GM12878 (cell line): Measurements from ENCODE around the gene LAYN. TPM values are rescaled to one million over a fixed set of nuclear protein-coding genes. Genes with fewer than 3 reads are reported as not detected.

Experiments used
- ATAC-seq: fragments of 200-7000 bp; cut with Tn5 transposase; 3 replicates; pipeline ENCODE4 v1.9.1; 2020; ENCODE audit warnings: mild to moderate bottlenecking, moderate library complexity
- BruUV-seq: library from RNA; stranded (reverse); fragments of 400-500 nt; replicated peaks from 2 replicates; lab custom pipeline; 2021; lab: Mats Ljungman, UMichigan
- CTCF ChIA-PET: fragments of 300-600 bp; sonication (Branson Sonifier 250); formaldehyde crosslinking; extraction: SDS; loops from one replicate; lab custom pipeline; 2021; ENCODE audit warnings: inconsistent platforms; lab: Yijun Ruan, JAX
- POLR2A ChIA-PET: fragments of 350-600 bp; formaldehyde crosslinking; extraction: SDS; loops from one replicate; lab custom pipeline; 2021; ENCODE audit warnings: inconsistent platforms; lab: Charles Lee
- RAD21 ChIA-PET: fragments of 300-600 bp; sonication (Branson Sonifier 250); formaldehyde crosslinking; loops from one replicate; lab custom pipeline; 2023; ENCODE audit warnings: antibody characterized with exemption; ENCODE audit not compliant: unreplicated experiment; lab: Charles Lee
- SMC1A ChIA-PET: fragments of 300-600 bp; sonication (Branson Sonifier 250); formaldehyde crosslinking; loops from one replicate; lab custom pipeline; 2023; ENCODE audit not compliant: unreplicated experiment, uncharacterized antibody; lab: Charles Lee
- DNase-seq: peaks from one replicate; pipeline ENCODE4 v3.0.0-alpha.2; 2011; ENCODE audit warnings: low read depth, low spot score
- FAIRE-seq: peaks from 3 replicates; lab custom pipeline; 2011; peaks lifted over from hg19 to GRCh38; lab: Jason Lieb, UNC
- H2AFZ ChIP-seq: 2 replicates; pipeline ENCODE4 v1.6.0; 2011; ENCODE audit warnings: low read depth, low read length, control low read depth; ENCODE audit not compliant: control insufficient read depth
- H3K27ac ChIP-seq: 2 replicates; pipeline ENCODE4 v1.5.1; 2011; ENCODE audit warnings: control low read depth; ENCODE audit not compliant: control insufficient read depth, insufficient read depth
- H3K27me3 ChIP-seq, 2 experiments: replicated peaks in 1 of 2; 2 replicates each; pipeline versions ENCODE4 v1.6.0 to v1.6.1; 2011; ENCODE audit warnings: low read length in 1 of 2; ENCODE audit not compliant: control insufficient read depth in 2 of 2, insufficient read depth in 2 of 2
- H3K36me3 ChIP-seq, 2 experiments: 2 replicates each; pipeline ENCODE4 v1.5.1; 2011; ENCODE audit warnings: low read length in 1 of 2; ENCODE audit not compliant: control insufficient read depth in 2 of 2, insufficient read depth in 2 of 2
- H3K4me1 ChIP-seq: 2 replicates; pipeline ENCODE4 v1.6.1; 2011; ENCODE audit warnings: mild to moderate bottlenecking, low read length, moderate library complexity, mixed read lengths; ENCODE audit not compliant: control insufficient read depth, insufficient read depth
- H3K4me2 ChIP-seq: 2 replicates; pipeline ENCODE4 v1.6.0; 2011; ENCODE audit warnings: control low read depth; ENCODE audit not compliant: control insufficient read depth, insufficient read depth
- H3K4me3 ChIP-seq: fragments of 200-600 bp; sonication (generic); 2 replicates; pipeline ENCODE4 v1.5.1; 2016
- H3K79me2 ChIP-seq: 2 replicates; pipeline ENCODE4 v1.6.0; 2011; ENCODE audit warnings: low read length; ENCODE audit not compliant: control insufficient read depth, insufficient read depth
- H3K9ac ChIP-seq: 2 replicates; pipeline ENCODE4 v1.8.0; 2011; ENCODE audit warnings: low read length, control low read depth, mixed read lengths; ENCODE audit not compliant: control insufficient read depth, insufficient read depth
- H3K9me3 ChIP-seq: replicated peaks from 3 replicates; pipeline ENCODE4 v1.5.1; 2011; ENCODE audit warnings: mild to moderate bottlenecking, low read length; ENCODE audit not compliant: control insufficient read depth, insufficient read depth
- H4K20me1 ChIP-seq: 2 replicates; pipeline ENCODE4 v1.6.0; 2011; ENCODE audit not compliant: control insufficient read depth, insufficient read depth
- BMI1 ChIP-seq: fragments of 450-650 bp; IDR thresholded peaks from 2 replicates; pipeline ENCODE4 v1.6.1; 2016; ENCODE audit warnings: mild to moderate bottlenecking, moderate library complexity, borderline replicate concordance
- HCFC1 ChIP-seq: fragments of 150-350 bp; IDR thresholded peaks from 2 replicates; pipeline ENCODE4 v1.6.1; 2014; ENCODE audit warnings: low read length
- HDAC2 ChIP-seq: fragments of 200-600 bp; sonication (generic); IDR thresholded peaks from 2 replicates; pipeline ENCODE4 v1.6.1; 2017
- MXI1 ChIP-seq: fragments of 150-350 bp; IDR thresholded peaks from 2 replicates; pipeline ENCODE4 v1.6.1; 2011; ENCODE audit warnings: low read depth, mild to moderate bottlenecking, inconsistent platforms, low read length, improper control_type of control experiment
- SRF ChIP-seq, 2 experiments: IDR thresholded peaks; 2 replicates each; pipeline ENCODE4 v1.6.1; 2011; ENCODE audit warnings: low read depth in 2 of 2, low read length in 2 of 2, mild to moderate bottlenecking in 1 of 2, moderate library complexity in 1 of 2
- STAT3 ChIP-seq: IDR thresholded peaks from 2 replicates; pipeline ENCODE4 v1.6.1; 2011; ENCODE audit warnings: low read depth, low read length, improper control_type of control experiment
- WGBS: methylation state at CpG from one replicate; pipeline ENCODE4 v1.1.6; 2016; ENCODE audit warnings: low lambda C conversion rate; ENCODE audit not compliant: insufficient replicate concordance, insufficient coverage; ENCODE audit errors: missing lambda C conversion rate; 5-methylcytosine and 5-hydroxymethylcytosine counted together
- in situ Hi-C: fragments of 300-500 bp; cut with MboI; formaldehyde crosslinking; loops from 9 replicates; pipeline ENCODE4 v1.14.3; 2018; ENCODE audit warnings: mixed read lengths
- intact Hi-C: fragments of 100-400 bp; cut with micrococcal nuclease; formaldehyde crosslinking; loops from one replicate; pipeline ENCODE4 v1.14.2; 2022; ENCODE audit not compliant: unreplicated experiment
- polyA plus RNA-seq, 11 experiments: library from polyadenylated mRNA; depleted of rRNA in 4 of 11; unstranded in 6 of 11; stranded (reverse) in 5 of 11; fragments of >200 nt; fragmentation: Nextera tagmentation in 4 of 11; fragmentation: Illumina TruSeq in 1 of 11; extraction: Ambion mirVana in 4 of 11; extraction: Trizol in 1 of 11; gene quantifications; 1 replicate in 1 of 11; 2 replicates in 10 of 11; pipeline versions ENCODE4 v1.2.1 to v1.2.3, GENCODE V29; 2011 to 2016; ENCODE audit warnings: inconsistent platforms in 2 of 11, missing spikeins in 2 of 11, low read depth in 1 of 11
- total RNA-seq, 4 experiments: library from RNA; depleted of rRNA in 3 of 4; stranded (reverse); fragments of >200 nt in 3 of 4; fragmentation: Illumina TruSeq in 1 of 4; extraction: Trizol in 1 of 4; gene quantifications; 2 replicates each; pipeline versions ENCODE4 v1.2.1 to v1.2.3, GENCODE V29; 2013 to 2021
- TF ChIP-seq, protein P1 (sequence below): fragments of 450-650 bp; IDR thresholded peaks from 2 replicates; pipeline ENCODE4 v1.6.1; 2017; ENCODE audit warnings: mild to moderate bottlenecking, moderate library complexity
- TF ChIP-seq, protein P2 (sequence below): IDR thresholded peaks from 2 replicates; pipeline ENCODE4 v1.6.1; 2011; ENCODE audit warnings: borderline replicate concordance, low read depth, mild to moderate bottlenecking, moderate library complexity, low read length; ENCODE audit not compliant: insufficient read depth, poor library complexity, severe bottlenecking
- TF ChIP-seq, protein P3 (sequence below): IDR thresholded peaks from 2 replicates; pipeline ENCODE4 v1.6.1; 2011; ENCODE audit warnings: mild to moderate bottlenecking, low read depth, low read length, moderate library complexity; ENCODE audit not compliant: insufficient replicate concordance

The LAYN gene
- total and polyA plus RNA-seq, 10 of the 15 experiments (the other 5 are each of a cell fraction or from before 2014, with no cell fraction given) = 0.06 to 0.14 (median 0.10) TPM; not detected in 7

DNA sequence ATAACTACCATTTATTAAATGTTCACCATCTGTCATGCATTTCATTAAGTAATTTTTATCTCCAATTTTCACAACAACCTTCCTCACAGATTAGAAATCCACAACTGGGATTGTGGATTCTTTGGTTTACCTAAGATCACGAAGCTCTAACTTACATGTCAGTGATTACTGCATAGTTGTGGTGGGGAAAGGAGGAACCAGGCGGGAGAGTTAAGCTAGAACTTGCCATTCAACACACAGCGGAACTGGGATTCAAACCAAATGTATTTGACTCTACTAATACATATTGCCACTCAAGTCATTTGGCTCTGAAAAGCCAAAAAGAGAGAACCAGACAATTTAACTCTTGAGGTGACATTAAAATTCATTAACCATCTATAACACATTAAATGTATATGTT is 10.4 kb upstream of the LAYN start:
- Histone ChIP-seq H3K79me2 (no peaks in the 10 kb centered on the region), H3K4me2 (no peak overlapping the region), H2AFZ (no peak overlapping the region), H3K9ac (no peak overlapping the region), H3K27ac (no peak overlapping the region), H3K36me3 (no peaks in the 10 kb centered on the region), H3K9me3 (no peaks in the 10 kb centered on the region), H3K27me3 (peaks cover 0 to 6% of the 10 kb centered on the region in 2 experiments; a peak in 2 of 4 replicates)
- in situ Hi-C loops = no loop called here
- no TSS peak for BruUV-seq
- TF ChIP-seq HDAC2 = no peak
- no peak for TF ChIP-seq MXI1
- TF ChIP-seq SRF (IDR thresholded peaks at IDR 0.05; ENCODE audit: low read depth in 2 of 2, low read length in 2 of 2) = no peak
- no peak for TF ChIP-seq BMI1
- TF ChIP-seq, protein P1, sequence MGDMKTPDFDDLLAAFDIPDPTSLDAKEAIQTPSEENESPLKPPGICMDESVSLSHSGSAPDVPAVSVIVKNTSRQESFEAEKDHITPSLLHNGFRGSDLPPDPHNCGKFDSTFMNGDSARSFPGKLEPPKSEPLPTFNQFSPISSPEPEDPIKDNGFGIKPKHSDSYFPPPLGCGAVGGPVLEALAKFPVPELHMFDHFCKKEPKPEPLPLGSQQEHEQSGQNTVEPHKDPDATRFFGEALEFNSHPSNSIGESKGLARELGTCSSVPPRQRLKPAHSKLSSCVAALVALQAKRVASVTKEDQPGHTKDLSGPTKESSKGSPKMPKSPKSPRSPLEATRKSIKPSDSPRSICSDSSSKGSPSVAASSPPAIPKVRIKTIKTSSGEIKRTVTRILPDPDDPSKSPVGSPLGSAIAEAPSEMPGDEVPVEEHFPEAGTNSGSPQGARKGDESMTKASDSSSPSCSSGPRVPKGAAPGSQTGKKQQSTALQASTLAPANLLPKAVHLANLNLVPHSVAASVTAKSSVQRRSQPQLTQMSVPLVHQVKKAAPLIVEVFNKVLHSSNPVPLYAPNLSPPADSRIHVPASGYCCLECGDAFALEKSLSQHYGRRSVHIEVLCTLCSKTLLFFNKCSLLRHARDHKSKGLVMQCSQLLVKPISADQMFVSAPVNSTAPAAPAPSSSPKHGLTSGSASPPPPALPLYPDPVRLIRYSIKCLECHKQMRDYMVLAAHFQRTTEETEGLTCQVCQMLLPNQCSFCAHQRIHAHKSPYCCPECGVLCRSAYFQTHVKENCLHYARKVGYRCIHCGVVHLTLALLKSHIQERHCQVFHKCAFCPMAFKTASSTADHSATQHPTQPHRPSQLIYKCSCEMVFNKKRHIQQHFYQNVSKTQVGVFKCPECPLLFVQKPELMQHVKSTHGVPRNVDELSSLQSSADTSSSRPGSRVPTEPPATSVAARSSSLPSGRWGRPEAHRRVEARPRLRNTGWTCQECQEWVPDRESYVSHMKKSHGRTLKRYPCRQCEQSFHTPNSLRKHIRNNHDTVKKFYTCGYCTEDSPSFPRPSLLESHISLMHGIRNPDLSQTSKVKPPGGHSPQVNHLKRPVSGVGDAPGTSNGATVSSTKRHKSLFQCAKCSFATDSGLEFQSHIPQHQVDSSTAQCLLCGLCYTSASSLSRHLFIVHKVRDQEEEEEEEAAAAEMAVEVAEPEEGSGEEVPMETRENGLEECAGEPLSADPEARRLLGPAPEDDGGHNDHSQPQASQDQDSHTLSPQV = no peak
- TF ChIP-seq, protein P2, sequence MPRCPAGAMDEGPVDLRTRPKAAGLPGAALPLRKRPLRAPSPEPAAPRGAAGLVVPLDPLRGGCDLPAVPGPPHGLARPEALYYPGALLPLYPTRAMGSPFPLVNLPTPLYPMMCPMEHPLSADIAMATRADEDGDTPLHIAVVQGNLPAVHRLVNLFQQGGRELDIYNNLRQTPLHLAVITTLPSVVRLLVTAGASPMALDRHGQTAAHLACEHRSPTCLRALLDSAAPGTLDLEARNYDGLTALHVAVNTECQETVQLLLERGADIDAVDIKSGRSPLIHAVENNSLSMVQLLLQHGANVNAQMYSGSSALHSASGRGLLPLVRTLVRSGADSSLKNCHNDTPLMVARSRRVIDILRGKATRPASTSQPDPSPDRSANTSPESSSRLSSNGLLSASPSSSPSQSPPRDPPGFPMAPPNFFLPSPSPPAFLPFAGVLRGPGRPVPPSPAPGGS = no peak
- TF ChIP-seq, protein P3, sequence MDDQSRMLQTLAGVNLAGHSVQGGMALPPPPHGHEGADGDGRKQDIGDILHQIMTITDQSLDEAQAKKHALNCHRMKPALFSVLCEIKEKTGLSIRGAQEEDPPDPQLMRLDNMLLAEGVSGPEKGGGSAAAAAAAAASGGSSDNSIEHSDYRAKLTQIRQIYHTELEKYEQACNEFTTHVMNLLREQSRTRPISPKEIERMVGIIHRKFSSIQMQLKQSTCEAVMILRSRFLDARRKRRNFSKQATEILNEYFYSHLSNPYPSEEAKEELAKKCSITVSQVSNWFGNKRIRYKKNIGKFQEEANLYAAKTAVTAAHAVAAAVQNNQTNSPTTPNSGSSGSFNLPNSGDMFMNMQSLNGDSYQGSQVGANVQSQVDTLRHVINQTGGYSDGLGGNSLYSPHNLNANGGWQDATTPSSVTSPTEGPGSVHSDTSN = no peak
- no peak for TF ChIP-seq HCFC1
- no peak for TF ChIP-seq STAT3
- TF ChIP-seq, all 136 proteins: peak for 0
- no peak for DNase-seq
- intact Hi-C loops = no loop called here
- POLR2A ChIA-PET = interaction anchor here (0.7 kb wide), 1 partner anchor 9 kb away, joined by 3 read pairs; no protein-coding TSS in a partner anchor
- SMC1A ChIA-PET = no interaction called here
- no peak for FAIRE-seq
- no peaks in the 10 kb centered on the region for H4K20me1 ChIP-seq
- WGBS = 59% methylated on average over 3 of the region's 3 CpGs
- ATAC-seq = no peak
- CTCF ChIA-PET = no interaction called here
- no peak overlapping the region for H3K4me3 ChIP-seq
- RAD21 ChIA-PET = no interaction called here
- H3K4me1 ChIP-seq = no peaks in the 10 kb centered on the region
